GM10248 (cell line): ENCODE results near the gene EPRS1.

Experiments
- CTCF ChIA-PET: fragments of 300-600 bp; sonication (Branson Sonifier 250); formaldehyde crosslinking; extraction: SDS; loops from one replicate; lab custom pipeline; 2021; ENCODE audit warnings: antibody characterized with exemption; lab: Yijun Ruan, JAX
- POLR2A ChIA-PET: fragments of 350-650 bp; sonication (Branson Sonifier 250); formaldehyde crosslinking; extraction: SDS; loops from one replicate; lab custom pipeline; 2020; ENCODE audit warnings: antibody characterized with exemption; lab: Yijun Ruan, JAX
- DNase-seq: peaks from one replicate; pipeline ENCODE4 v3.0.0; 2012; ENCODE audit errors: extremely low spot score
- TF ChIP-seq, protein P1 (sequence below): IDR thresholded peaks from 2 replicates; pipeline ENCODE4 v1.5.1; 2012; ENCODE audit warnings: mild to moderate bottlenecking, low read depth; ENCODE audit errors: extremely low read depth, missing control alignments, control extremely low read depth

Gene EPRS1

DNA sequence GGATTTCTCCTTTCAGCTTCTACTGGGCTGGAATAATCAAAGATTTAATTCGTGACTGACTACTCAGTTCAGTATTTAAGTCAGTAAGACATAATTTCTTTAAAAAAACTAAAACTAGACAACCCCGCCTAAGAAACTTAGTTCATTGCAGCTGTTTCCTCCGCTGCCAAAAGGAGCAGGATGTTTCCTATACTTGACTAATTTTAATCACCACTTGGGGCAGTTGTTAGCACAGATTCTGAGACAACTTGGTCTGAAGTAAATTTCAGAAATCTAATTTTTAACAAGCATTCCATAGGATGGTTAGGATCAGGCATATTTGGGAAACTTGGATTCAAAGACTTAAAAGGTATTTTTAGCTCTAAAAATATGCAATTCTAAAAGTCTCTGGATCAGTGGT, 34.0 kb downstream of the EPRS1 start:
- no peak for DNase-seq
- POLR2A ChIA-PET = no interaction called here

DNA sequence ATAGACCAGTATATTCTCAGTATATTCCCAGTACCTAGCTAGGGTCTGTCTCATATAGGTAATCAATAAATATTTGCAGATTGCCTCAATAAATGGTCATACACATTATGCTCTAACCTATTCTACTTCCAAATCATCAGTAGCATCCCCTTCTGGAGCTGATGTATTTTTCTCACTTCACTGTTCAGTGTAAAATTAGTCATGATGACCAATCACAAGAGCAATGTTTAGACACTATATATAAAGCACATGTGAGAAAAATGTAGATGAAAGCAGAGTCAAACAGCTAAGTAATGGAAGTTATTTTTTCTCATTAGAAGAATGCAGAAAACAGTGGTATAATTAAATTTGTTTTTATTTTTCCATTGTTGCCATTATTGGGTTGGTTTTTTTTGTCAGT, 34.7 kb downstream of the EPRS1 start:
- DNase-seq = no peak
- ChIA-PET POLR2A (no interaction called here), CTCF (interaction anchor here (0.8 to 3.0 kb wide), 11 partner anchors 11 to 179 kb away, joined by 3 to 16 read pairs (median 4); partner anchors contain the start of genes BPNT1 and EPRS1)
- TF ChIP-seq, protein P1, sequence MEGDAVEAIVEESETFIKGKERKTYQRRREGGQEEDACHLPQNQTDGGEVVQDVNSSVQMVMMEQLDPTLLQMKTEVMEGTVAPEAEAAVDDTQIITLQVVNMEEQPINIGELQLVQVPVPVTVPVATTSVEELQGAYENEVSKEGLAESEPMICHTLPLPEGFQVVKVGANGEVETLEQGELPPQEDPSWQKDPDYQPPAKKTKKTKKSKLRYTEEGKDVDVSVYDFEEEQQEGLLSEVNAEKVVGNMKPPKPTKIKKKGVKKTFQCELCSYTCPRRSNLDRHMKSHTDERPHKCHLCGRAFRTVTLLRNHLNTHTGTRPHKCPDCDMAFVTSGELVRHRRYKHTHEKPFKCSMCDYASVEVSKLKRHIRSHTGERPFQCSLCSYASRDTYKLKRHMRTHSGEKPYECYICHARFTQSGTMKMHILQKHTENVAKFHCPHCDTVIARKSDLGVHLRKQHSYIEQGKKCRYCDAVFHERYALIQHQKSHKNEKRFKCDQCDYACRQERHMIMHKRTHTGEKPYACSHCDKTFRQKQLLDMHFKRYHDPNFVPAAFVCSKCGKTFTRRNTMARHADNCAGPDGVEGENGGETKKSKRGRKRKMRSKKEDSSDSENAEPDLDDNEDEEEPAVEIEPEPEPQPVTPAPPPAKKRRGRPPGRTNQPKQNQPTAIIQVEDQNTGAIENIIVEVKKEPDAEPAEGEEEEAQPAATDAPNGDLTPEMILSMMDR = no peak

More for the DNA sequence above, 34.0 kb downstream of the EPRS1 start:
- TF ChIP-seq, protein P1 = no peak
- CTCF ChIA-PET = interaction anchor here (0.6 to 3.0 kb wide), 17 partner anchors 11 to 721 kb away, joined by 3 to 16 read pairs (median 4); partner anchors contain the start of gene EPRS1

DNA sequence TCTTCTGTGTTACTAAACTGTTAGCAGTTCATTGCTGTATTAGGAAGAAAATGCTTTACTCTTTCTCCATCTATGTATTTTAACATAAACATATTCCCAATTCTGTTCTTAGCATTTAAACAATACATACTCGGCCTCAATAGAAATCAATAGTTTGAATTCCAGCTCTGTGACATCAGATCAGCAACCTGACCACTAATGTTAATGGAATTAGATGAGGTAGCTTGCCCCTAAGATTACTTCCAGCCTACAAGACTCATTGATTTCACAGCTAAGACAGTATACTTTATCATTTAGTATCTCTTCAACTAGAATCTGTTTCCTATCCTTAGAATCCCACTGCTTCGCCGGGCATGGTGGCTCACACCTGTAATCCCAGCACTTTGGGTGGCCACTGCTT, 38.9 kb downstream of the EPRS1 start:
- ChIA-PET POLR2A (no interaction called here), CTCF (no interaction called here)
- TF ChIP-seq, protein P1 = no peak
- DNase-seq = no peak

DNA sequence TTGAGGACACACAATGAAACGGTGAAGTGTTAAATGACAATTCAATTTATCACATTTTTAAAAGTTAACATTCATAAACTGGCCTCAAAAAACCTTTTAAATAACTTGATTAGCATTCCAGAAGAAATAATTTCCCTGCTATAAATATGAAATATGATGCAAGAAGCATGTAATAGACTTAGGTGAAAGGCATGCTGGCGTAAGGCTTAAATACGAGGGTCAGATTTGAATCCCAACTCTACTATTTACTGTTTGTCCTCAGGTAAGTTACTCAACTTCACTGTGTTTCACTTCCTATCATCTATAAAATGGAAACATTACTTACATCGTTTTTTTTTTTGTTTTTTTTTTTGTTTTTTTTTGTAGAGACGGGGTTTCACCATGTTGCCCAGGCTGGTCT, 40.8 kb downstream of the EPRS1 start:
- DNase-seq = no peak
- ChIA-PET POLR2A (interaction anchor here (0.6 kb wide), 1 partner anchor 18 kb away, joined by 7 read pairs; no protein-coding TSS in a partner anchor), CTCF (no interaction called here)
- TF ChIP-seq, protein P1 = no peak

DNA sequence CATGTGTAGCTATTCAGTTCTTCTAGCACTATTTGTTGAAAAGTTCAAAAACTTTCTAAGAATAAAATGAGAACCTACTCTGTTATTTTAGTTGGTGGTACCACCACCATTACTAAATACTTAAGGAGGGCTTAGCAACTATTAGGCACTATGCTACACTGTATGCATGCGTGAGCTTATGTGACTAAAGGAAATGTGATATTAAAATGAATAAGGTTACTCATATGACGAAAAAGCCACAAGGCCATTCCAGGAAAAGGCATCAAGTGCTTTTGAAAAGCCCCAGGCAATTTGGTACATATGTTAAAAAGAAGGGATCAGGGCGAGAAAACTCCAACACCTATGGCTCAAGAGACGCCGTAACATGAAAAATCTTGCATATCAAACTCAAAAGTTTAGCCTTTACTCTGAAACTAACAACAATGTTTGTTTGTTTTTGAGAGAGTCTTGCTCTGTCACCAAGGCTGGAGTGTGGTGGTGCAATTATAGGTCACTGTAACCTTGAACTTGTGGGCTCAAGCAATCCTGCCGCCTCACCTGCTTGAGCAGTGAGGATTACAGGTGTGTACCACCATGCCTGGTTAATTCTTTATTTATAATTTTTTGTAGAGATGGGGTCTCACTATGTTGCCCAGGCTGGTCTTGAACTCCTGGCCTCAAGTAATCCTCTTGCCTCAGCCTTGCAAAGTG, 42.5 kb downstream of the EPRS1 start:
- POLR2A ChIA-PET = no interaction called here
- CTCF ChIA-PET = no interaction called here
- TF ChIP-seq, protein P1 = no peak
- DNase-seq = no peak

DNA sequence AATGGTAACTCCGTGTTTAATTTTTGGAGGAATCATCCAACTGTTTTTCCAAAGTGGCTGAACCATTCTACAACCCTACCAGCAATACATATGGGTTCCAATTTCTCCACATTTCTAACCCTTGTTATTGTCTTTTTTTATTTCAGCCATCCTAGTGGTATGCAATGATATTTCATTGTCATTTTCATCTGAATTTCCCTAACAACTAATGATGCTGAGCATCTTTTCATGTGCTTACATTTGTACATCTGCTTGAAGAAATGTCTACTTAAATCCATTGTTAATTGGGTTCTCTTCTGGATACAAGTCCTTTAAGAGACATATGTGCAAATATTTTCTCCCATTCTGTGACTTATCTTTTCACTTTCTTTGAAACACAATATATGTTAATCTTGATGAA, 43.3 kb downstream of the EPRS1 start:
- DNase-seq = no peak
- ChIA-PET POLR2A (no interaction called here), CTCF (no interaction called here)
- TF ChIP-seq, protein P1 = no peak
